Stimulated activated CD8-positive, alpha-beta memory T cell treated with anti-CD3 and anti-CD28 coated beads, Interleukin-12 subunit alpha, Interleukin-12 subunit beta, amount 100 ng/mL, for 24 hours (primary cell): ENCODE measurements around the gene ISL2.
A peak's percentile ranks its signal among the peaks of the same experiment; 100 is the strongest.
"Not testable (repeated sequence)": the region's sequence is repeated elsewhere in the genome, so short reads cannot be mapped to it uniquely, and the experiment has no call there.

Experiments used
- DNase-seq: peaks from one replicate; pipeline ENCODE4 v3.0.0-alpha.2; 2020; ENCODE audit errors: extremely low read depth

Gene ISL2

GRCh38 chr15:76336254-76337058 is at the start of gene ISL2:
Gene ISL2, plus strand, starts transcription at chr15:76336773. Its CDS starts 111 bp downstream, at chr15:76336884.
- DNase-seq: peak; percentile 49

GRCh38 chr15:76289582-76289981 is 47.0 kb upstream of the ISL2 start:
- DNase-seq: no peak

GRCh38 chr15:76293361-76293760 is 43.2 kb upstream of the ISL2 start:
- DNase-seq: no peak

- DNase-seq: not testable (repeated sequence)
Measured at GRCh38 chr15:76294463-76294862, 42.1 kb upstream of the ISL2 start.

- no peak for DNase-seq
Measured at GRCh38 chr15:76296849-76297248, 39.7 kb upstream of the ISL2 start.

GRCh38 chr15:76297951-76298350 is 38.6 kb upstream of the ISL2 start:
- DNase-seq: not testable (repeated sequence)

- no peak for DNase-seq
Measured at GRCh38 chr15:76298986-76299385, 37.6 kb upstream of the ISL2 start.

- no peak for DNase-seq
Measured at GRCh38 chr15:76299786-76300185, 36.8 kb upstream of the ISL2 start.

GRCh38 chr15:76303909-76304308 is 32.7 kb upstream of the ISL2 start:
- no peak for DNase-seq

- no peak for DNase-seq
Measured at GRCh38 chr15:76309601-76310330, 26.8 kb upstream of the ISL2 start.

GRCh38 chr15:76310475-76311099 is 26.0 kb upstream of the ISL2 start:
- DNase-seq: no peak

- DNase-seq: peak; percentile 86
Measured at GRCh38 chr15:76311100-76311953, 25.2 kb upstream of the ISL2 start, which contains the start of gene ETFA. Gene ETFA, minus strand, starts transcription at chr15:76311469. Its CDS starts 81 bp downstream, at chr15:76311388.

GRCh38 chr15:76312540-76313174 is 23.9 kb upstream of the ISL2 start:
- DNase-seq: no peak

- not testable (repeated sequence) for DNase-seq
Measured at GRCh38 chr15:76313175-76313567, 23.4 kb upstream of the ISL2 start.

- no peak for DNase-seq
Measured at GRCh38 chr15:76313731-76314130, 22.8 kb upstream of the ISL2 start.

GRCh38 chr15:76320012-76320411 is 16.6 kb upstream of the ISL2 start:
- DNase-seq: no peak

GRCh38 chr15:76321171-76321570 is 15.4 kb upstream of the ISL2 start:
- DNase-seq: no peak

GRCh38 chr15:76321602-76322001 is 15.0 kb upstream of the ISL2 start:
- DNase-seq: no peak

- DNase-seq: no peak
Measured at GRCh38 chr15:76324066-76324465, 12.5 kb upstream of the ISL2 start.

- no peak for DNase-seq
Measured at GRCh38 chr15:76325704-76326103, 10.9 kb upstream of the ISL2 start.
